Panc1 (cell line): ENCODE results near the gene CELSR2. TPM values are rescaled to one million over a fixed set of nuclear protein-coding genes. Genes with fewer than 3 reads are reported as not detected.

Experiments
- ATAC-seq: fragments of 200-7000 bp; cut with Tn5 transposase; 2 replicates; pipeline ENCODE4 v1.9.1; 2020; ENCODE audit warnings: mild to moderate bottlenecking, moderate library complexity
- BruUV-seq: library from RNA; stranded (reverse); fragments of 400-500 nt; replicated peaks from 2 replicates; lab custom pipeline; 2021; lab: Mats Ljungman, UMichigan
- CTCF ChIA-PET: fragments of 300-600 bp; sonication (Branson Sonifier 250); formaldehyde crosslinking; loops from one replicate; lab custom pipeline; 2022; ENCODE audit warnings: antibody characterized with exemption; lab: Charles Lee
- POLR2A ChIA-PET: fragments of 300-600 bp; sonication (Branson Sonifier 250); formaldehyde crosslinking; loops from one replicate; lab custom pipeline; 2022; ENCODE audit warnings: antibody characterized with exemption; lab: Charles Lee
- DNase-seq: peaks from one replicate; pipeline ENCODE4 v3.0.0-alpha.2; 2010; ENCODE audit warnings: low read depth, low spot score
- H3K27ac ChIP-seq: 2 replicates; pipeline ENCODE4 v1.5.1; 2011; ENCODE audit warnings: mild to moderate bottlenecking, low read length, inconsistent platforms
- H3K27me3 ChIP-seq: fragments of 200-500 bp; sonication (Bioruptor generic); 2 replicates; pipeline ENCODE4 v1.6.0; 2014; ENCODE audit warnings: low read length, inconsistent platforms; ENCODE audit not compliant: control insufficient read depth, insufficient read depth
- H3K36me3 ChIP-seq: fragments of 200-500 bp; sonication (Bioruptor generic); 2 replicates; pipeline ENCODE4 v1.5.1; 2014; ENCODE audit warnings: inconsistent platforms, mild to moderate bottlenecking, low read length, moderate library complexity; ENCODE audit not compliant: control insufficient read depth, insufficient read depth
- H3K4me1 ChIP-seq: 2 replicates; pipeline ENCODE4 v1.5.1; 2011; ENCODE audit warnings: inconsistent platforms, mild to moderate bottlenecking, low read length, moderate library complexity; ENCODE audit not compliant: control insufficient read depth, insufficient read depth
- H3K4me3 ChIP-seq, 2 experiments: 2 replicates each; pipeline ENCODE4 v1.5.1; 2011 to 2012; ENCODE audit warnings: low read depth in 2 of 2, low read length in 2 of 2, mild to moderate bottlenecking in 2 of 2, inconsistent platforms in 1 of 2, moderate library complexity in 1 of 2
- H3K9me3 ChIP-seq: fragments of 200-500 bp; sonication (Bioruptor generic); 2 replicates; pipeline ENCODE4 v1.5.1; 2014; ENCODE audit warnings: low read depth, mild to moderate bottlenecking, inconsistent platforms, low read length, moderate library complexity; ENCODE audit not compliant: control insufficient read depth, insufficient read depth
- CTCF ChIP-seq: fragments of 450-650 bp; IDR thresholded peaks from 2 replicates; pipeline ENCODE4 v1.5.1; 2017; ENCODE audit warnings: mild to moderate bottlenecking
- POLR2AphosphoS5 ChIP-seq: IDR thresholded peaks from 2 replicates; pipeline ENCODE4 v1.6.1; 2012; ENCODE audit warnings: mild to moderate bottlenecking, low read depth, low read length, moderate library complexity
- REST ChIP-seq, 2 experiments: IDR thresholded peaks; 2 replicates each; pipeline ENCODE4 v1.6.1; 2011 to 2012; ENCODE audit warnings: low read depth in 2 of 2, control low read depth in 1 of 2, low read length in 1 of 2, mild to moderate bottlenecking in 1 of 2, moderate library complexity in 1 of 2; ENCODE audit not compliant: insufficient read depth in 1 of 2
- SIN3A ChIP-seq: IDR thresholded peaks from 2 replicates; pipeline ENCODE4 v1.6.1; 2012; ENCODE audit warnings: low read depth, mild to moderate bottlenecking, low read length, moderate library complexity, borderline replicate concordance; ENCODE audit not compliant: insufficient read depth
- TCF7L2 ChIP-seq: IDR thresholded peaks from 2 replicates; pipeline ENCODE4 v1.6.1; 2011; ENCODE audit warnings: mild to moderate bottlenecking, low read depth, low read length, inconsistent platforms
- in situ Hi-C: cut with HindIII; loops from 2 replicates; pipeline ENCODE4 v1.10.0; 2016; ENCODE audit warnings: low sequenced_read_pairs, low pct_unique_long_range_greater_than_20kb
- intact Hi-C: fragments of 100-400 bp; cut with micrococcal nuclease; formaldehyde crosslinking; loops from one replicate; pipeline ENCODE4 v1.10.0; 2022; ENCODE audit not compliant: unreplicated experiment
- total RNA-seq: library from RNA; stranded (reverse); gene quantifications from one replicate; pipeline ENCODE4 v1.2.1, GENCODE V29; 2021; ENCODE audit not compliant: unreplicated experiment

The CELSR2 gene
- total RNA-seq, 1 experiment from 2014 or later: 4.1 TPM

- POLR2A ChIA-PET: interaction anchor here (0.6 kb wide), 2 partner anchors 8 to 117 kb away, joined by 3 to 7 read pairs; no protein-coding TSS in a partner anchor
- Histone ChIP-seq H3K4me1 (peaks cover 22% of the 10 kb centered on the region), H3K36me3 (no peaks in the 10 kb centered on the region; the same call in 1 of the 2 replicates), H3K9me3 (no peaks in the 10 kb centered on the region), H3K27ac (peak overlapping the region; percentile 71), H3K4me3 (no peak overlapping the region), H3K27me3 (no peaks in the 10 kb centered on the region)
- ATAC-seq: no peak
- CTCF ChIA-PET: interaction anchor here (0.5 kb wide), 1 partner anchor 34 kb away, joined by 5 read pairs; no protein-coding TSS in a partner anchor
- in situ Hi-C loops: no loop called here
- DNase-seq: no peak
- BruUV-seq: no TSS peak
- intact Hi-C loops: no loop called here
- TF ChIP-seq REST (IDR thresholded peaks at IDR 0.05; ENCODE audit: insufficient read depth in 1 of 2, low read depth in 2 of 2, low read length in 1 of 2): no peak
- no peak for TF ChIP-seq POLR2AphosphoS5
- TF ChIP-seq TCF7L2: no peak
- TF ChIP-seq CTCF: no peak
- no peak for TF ChIP-seq SIN3A
Measured at GRCh38 chr1:109275706-109276345, 26.5 kb downstream of the CELSR2 start.

- Histone ChIP-seq H3K4me1 (peaks cover 30% of the 10 kb centered on the region), H3K27ac (peak overlapping the region; percentile 23), H3K36me3 (peaks cover 2% of the 10 kb centered on the region), H3K4me3 (no peak overlapping the region), H3K27me3 (no peaks in the 10 kb centered on the region), H3K9me3 (no peaks in the 10 kb centered on the region)
- POLR2A ChIA-PET: interaction anchor here (0.5 kb wide), 1 partner anchor 216 kb away, joined by 14 read pairs; no protein-coding TSS in a partner anchor
- CTCF ChIA-PET: interaction anchor here (0.5 to 1.2 kb wide), 3 partner anchors 121 to 254 kb away, joined by 4 to 7 read pairs (median 7); no protein-coding TSS in a partner anchor
- in situ Hi-C loops: no loop called here
- ATAC-seq: peak; percentile 80
- no peak for DNase-seq
- BruUV-seq: no TSS peak
- TF ChIP-seq SIN3A: no peak
- peak; percentile 85 for TF ChIP-seq CTCF
- TF ChIP-seq POLR2AphosphoS5: no peak
- intact Hi-C loops: loop anchor here (1.0 kb wide), 1 partner anchor 122 kb away; no protein-coding TSS in a partner anchor
Measured at GRCh38 chr1:109277434-109278204, 28.3 kb downstream of the CELSR2 start.
